GM21576 (cell line): Measurements from ENCODE around the gene FMOD.
"Not testable (repeated sequence)": the region's sequence is repeated elsewhere in the genome, so short reads cannot be mapped to it uniquely, and the experiment has no call there.

ENCODE experiments used
- ATAC-seq: cut with Tn5 transposase; IDR thresholded peaks from one replicate; pipeline ENCODE4 v1.9.1; 2021; ENCODE audit warnings: mild to moderate bottlenecking, moderate library complexity; ENCODE audit not compliant: unreplicated experiment

The FMOD gene

GRCh38 chr1:203327684-203328457 lies 23.1 kb downstream of the FMOD start:
- ATAC-seq = peak; percentile 18

- peak; percentile 62 for ATAC-seq
These were observed 23.9 kb downstream of the FMOD start for GRCh38 chr1:203326830-203327683.

- ATAC-seq = no peak
These were observed 25.4 kb downstream of the FMOD start for GRCh38 chr1:203325418-203326091.

- peak; percentile 22 for ATAC-seq
These were observed 25.9 kb downstream of the FMOD start for GRCh38 chr1:203325026-203325417.

GRCh38 chr1:203324105-203325025 lies 26.6 kb downstream of the FMOD start:
- ATAC-seq = no peak

- ATAC-seq = no peak
These were observed 27.3 kb downstream of the FMOD start for GRCh38 chr1:203323587-203323986.

- ATAC-seq = no peak
These were observed 28.3 kb downstream of the FMOD start for GRCh38 chr1:203322500-203323179.

- no peak for ATAC-seq
These were observed 29.5 kb downstream of the FMOD start for GRCh38 chr1:203321273-203322052.

- ATAC-seq = peak; percentile 55
These were observed 30.2 kb downstream of the FMOD start for GRCh38 chr1:203320591-203321272.

- no peak for ATAC-seq
These were observed 32.7 kb downstream of the FMOD start for GRCh38 chr1:203318229-203318517.

GRCh38 chr1:203317429-203318228 lies 33.3 kb downstream of the FMOD start:
- ATAC-seq = no peak

- no peak for ATAC-seq
These were observed 34.3 kb downstream of the FMOD start for GRCh38 chr1:203316626-203317093.

- not testable (repeated sequence) for ATAC-seq
These were observed 36.7 kb downstream of the FMOD start for GRCh38 chr1:203314025-203314759.

- ATAC-seq = no peak
These were observed 39.3 kb downstream of the FMOD start for GRCh38 chr1:203311368-203312301.

GRCh38 chr1:203308923-203309331 lies 42.0 kb downstream of the FMOD start:
- no peak for ATAC-seq

GRCh38 chr1:203308328-203308922 lies 42.5 kb downstream of the FMOD start:
- ATAC-seq = no peak
